Karpas-422 (cell line): ENCODE results near the gene ADA. TPM values are rescaled to one million over a fixed set of nuclear protein-coding genes. Genes with fewer than 3 reads are reported as not detected.
A peak's percentile ranks its signal among the peaks of the same experiment; 100 is the strongest.
"Not testable (repeated sequence)": the region's sequence is repeated elsewhere in the genome, so short reads cannot be mapped to it uniquely, and the experiment has no call there.

ENCODE experiments used
- DNase-seq: peaks from one replicate; pipeline ENCODE4 v3.0.0-alpha.2; 2015
- H2AFZ ChIP-seq: fragments of 200-600 bp; sonication (generic); 2 replicates; pipeline ENCODE4 v1.6.1; 2014; ENCODE audit warnings: antibody characterized with exemption, low read length, mixed read lengths
- H3K27ac ChIP-seq: fragments of 200-600 bp; sonication (generic); 2 replicates; pipeline ENCODE4 v1.5.1; 2014; ENCODE audit warnings: mild to moderate bottlenecking, low read length, moderate library complexity
- H3K27me3 ChIP-seq: fragments of 200-600 bp; sonication (generic); 2 replicates; pipeline ENCODE4 v1.6.1; 2014; ENCODE audit warnings: low read length, mixed read lengths
- H3K36me3 ChIP-seq: fragments of 200-600 bp; sonication (generic); 2 replicates; pipeline ENCODE4 v1.6.1; 2014; ENCODE audit warnings: low read length, mixed read lengths; ENCODE audit not compliant: insufficient read depth
- H3K4me1 ChIP-seq: fragments of 200-600 bp; sonication (generic); 2 replicates; pipeline ENCODE4 v1.6.1; 2014; ENCODE audit warnings: mild to moderate bottlenecking, low read length, mixed read lengths
- H3K4me2 ChIP-seq: fragments of 200-600 bp; sonication (generic); 2 replicates; pipeline ENCODE4 v1.6.1; 2014; ENCODE audit warnings: low read length, low read depth, mild to moderate bottlenecking; ENCODE audit not compliant: poor library complexity, severe bottlenecking
- H3K4me3 ChIP-seq: fragments of 200-600 bp; sonication (generic); 2 replicates; pipeline ENCODE4 v1.5.1; 2014; ENCODE audit warnings: mild to moderate bottlenecking, antibody characterized with exemption, low read length, mixed read lengths
- H3K79me2 ChIP-seq: fragments of 200-600 bp; sonication (generic); 2 replicates; pipeline ENCODE4 v1.6.1; 2014; ENCODE audit warnings: mild to moderate bottlenecking, low read length, mixed read lengths
- H3K9ac ChIP-seq: fragments of 200-600 bp; sonication (generic); 2 replicates; pipeline ENCODE4 v1.6.0; 2014; ENCODE audit warnings: low read length
- H3K9me2 ChIP-seq: fragments of 200-600 bp; sonication (generic), shearing (Covaris generic); replicated peaks from 2 replicates; pipeline ENCODE4 v1.6.0; 2014; ENCODE audit warnings: mild to moderate bottlenecking, low read length, moderate library complexity; ENCODE audit not compliant: insufficient read depth
- H3K9me3 ChIP-seq: fragments of 300-700, 200-600 bp; sonication (generic); 2 replicates; pipeline ENCODE4 v1.6.1; 2014; ENCODE audit warnings: low read length, mixed read lengths
- H4K20me1 ChIP-seq: fragments of 200-600 bp; sonication (generic); 2 replicates; pipeline ENCODE4 v1.6.1; 2014; ENCODE audit warnings: mild to moderate bottlenecking, antibody characterized with exemption, low read length, low read depth; ENCODE audit not compliant: insufficient read depth
- total RNA-seq: library from RNA; depleted of rRNA; stranded (reverse); fragments of >200 nt; shearing (Covaris generic); gene quantifications from 2 replicates; pipeline ENCODE4 v1.2.3, GENCODE V29; 2014; ENCODE audit warnings: low replicate concordance

ADA gene
- total RNA-seq, 1 experiment from 2014 or later = not detected

- H3K27ac ChIP-seq, H3K9ac ChIP-seq, DNase-seq, H3K4me2 ChIP-seq, H3K9me2 ChIP-seq, H3K79me2 ChIP-seq, H3K4me3 ChIP-seq, H3K36me3 ChIP-seq, H3K4me1 ChIP-seq, H4K20me1 ChIP-seq, H3K27me3 ChIP-seq, H2AFZ ChIP-seq, H3K9me3 ChIP-seq: not testable (repeated sequence)
Observed at GRCh38 chr20:44670851-44671250, 19.4 kb upstream of the ADA start.

- Histone ChIP-seq H3K36me3 (no peaks in the 10 kb centered on the region), H3K9me2 (no peaks in the 10 kb centered on the region), H3K4me2 (no peak overlapping the region), H3K4me3 (no peak overlapping the region), H3K9me3 (no peaks in the 10 kb centered on the region), H3K79me2 (no peaks in the 10 kb centered on the region), H3K4me1 (no peaks in the 10 kb centered on the region), H4K20me1 (no peaks in the 10 kb centered on the region), H3K27me3 (no peaks in the 10 kb centered on the region), H3K9ac (no peak overlapping the region), H2AFZ (no peak overlapping the region), H3K27ac (no peak overlapping the region)
- DNase-seq = peak; percentile 4
Observed at GRCh38 chr20:44666066-44666465, 14.6 kb upstream of the ADA start.

GRCh38 chr20:44664131-44664530, 12.6 kb upstream of the ADA start:
- Histone ChIP-seq H3K9me2 (no peaks in the 10 kb centered on the region), H3K79me2 (no peaks in the 10 kb centered on the region), H3K27ac (no peak overlapping the region), H4K20me1 (no peaks in the 10 kb centered on the region), H3K9ac (no peak overlapping the region), H3K36me3 (no peaks in the 10 kb centered on the region), H3K4me1 (no peaks in the 10 kb centered on the region), H3K27me3 (no peaks in the 10 kb centered on the region), H2AFZ (no peak overlapping the region), H3K4me3 (no peak overlapping the region), H3K4me2 (no peak overlapping the region), H3K9me3 (no peaks in the 10 kb centered on the region)
- DNase-seq = peak; percentile 16

DNA sequence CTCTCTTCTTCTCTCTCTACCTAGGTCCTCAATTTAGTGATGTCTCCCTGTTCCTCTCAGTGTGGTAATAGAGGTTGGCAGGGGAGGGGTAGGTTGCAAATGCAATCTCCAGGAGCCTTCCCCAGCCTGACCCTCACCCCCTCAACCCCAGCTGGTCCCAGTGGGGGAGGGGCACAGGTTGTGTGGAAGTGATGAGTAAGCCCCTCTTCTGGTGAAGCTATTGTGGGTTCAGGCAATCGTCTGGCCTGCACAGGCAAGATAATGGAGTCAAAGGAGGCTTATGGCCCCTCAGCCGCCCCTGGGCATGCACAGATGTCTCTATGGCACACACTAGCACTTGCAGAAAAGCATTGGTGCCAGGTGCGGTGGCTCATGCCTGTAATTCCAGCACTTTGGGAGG, 10.8 kb upstream of the ADA start:
- Histone ChIP-seq H3K9me3 (no peaks in the 10 kb centered on the region), H3K36me3 (no peaks in the 10 kb centered on the region), H3K27me3 (no peaks in the 10 kb centered on the region), H3K27ac (no peak overlapping the region), H2AFZ (no peak overlapping the region), H4K20me1 (no peaks in the 10 kb centered on the region), H3K4me2 (no peak overlapping the region), H3K4me3 (no peak overlapping the region), H3K9me2 (no peaks in the 10 kb centered on the region), H3K4me1 (no peaks in the 10 kb centered on the region), H3K9ac (no peak overlapping the region), H3K79me2 (no peaks in the 10 kb centered on the region)
- DNase-seq = peak; percentile 12

DNA sequence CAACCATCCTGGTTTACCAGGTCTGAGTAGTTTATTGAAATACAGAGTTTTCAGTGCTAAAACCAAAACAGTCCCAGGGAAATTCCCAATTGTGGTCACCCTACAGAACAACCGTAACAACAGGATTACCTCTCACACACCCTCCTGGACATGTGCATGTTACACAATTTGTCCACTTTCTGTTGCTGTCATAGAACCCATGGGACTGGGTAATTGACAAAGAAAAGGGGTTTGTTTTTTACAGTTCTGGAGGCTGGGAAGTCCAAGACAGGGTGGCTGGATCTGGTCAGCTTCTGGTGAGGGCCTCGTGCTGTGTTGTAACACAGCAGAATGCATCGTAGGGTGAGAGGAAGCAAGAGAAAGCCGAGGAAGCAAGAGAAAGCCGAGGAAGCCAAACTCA, 9.1 kb upstream of the ADA start:
- no peak overlapping the region for H2AFZ ChIP-seq
- no peaks in the 10 kb centered on the region for H3K27me3 ChIP-seq
- no peaks in the 10 kb centered on the region for H3K79me2 ChIP-seq
- H3K4me2 ChIP-seq = no peak overlapping the region
- H3K9me2 ChIP-seq = no peaks in the 10 kb centered on the region
- H3K4me3 ChIP-seq = no peak overlapping the region
- H3K4me1 ChIP-seq = no peaks in the 10 kb centered on the region
- DNase-seq = peak; percentile 25
- H3K36me3 ChIP-seq = no peaks in the 10 kb centered on the region
- no peaks in the 10 kb centered on the region for H3K9me3 ChIP-seq
- no peaks in the 10 kb centered on the region for H4K20me1 ChIP-seq
- H3K27ac ChIP-seq = no peak overlapping the region
- no peak overlapping the region for H3K9ac ChIP-seq

GRCh38 chr20:44659931-44660330, 8.4 kb upstream of the ADA start:
- Histone ChIP-seq H3K36me3 (no peaks in the 10 kb centered on the region), H4K20me1 (no peaks in the 10 kb centered on the region), H3K27ac (no peak overlapping the region), H3K4me1 (no peaks in the 10 kb centered on the region), H2AFZ (no peak overlapping the region), H3K27me3 (no peaks in the 10 kb centered on the region), H3K79me2 (no peaks in the 10 kb centered on the region), H3K4me3 (no peak overlapping the region), H3K9ac (no peak overlapping the region), H3K9me3 (no peaks in the 10 kb centered on the region), H3K4me2 (no peak overlapping the region), H3K9me2 (no peaks in the 10 kb centered on the region)
- peak; percentile 35 for DNase-seq

- Histone ChIP-seq H3K4me1 (no peaks in the 10 kb centered on the region), H3K4me3 (no peak overlapping the region), H3K9me3 (no peaks in the 10 kb centered on the region), H3K79me2 (no peaks in the 10 kb centered on the region), H3K27me3 (no peaks in the 10 kb centered on the region), H3K36me3 (no peaks in the 10 kb centered on the region), H4K20me1 (no peaks in the 10 kb centered on the region), H3K9me2 (no peaks in the 10 kb centered on the region), H2AFZ (no peak overlapping the region), H3K9ac (no peak overlapping the region), H3K4me2 (no peak overlapping the region), H3K27ac (no peak overlapping the region)
- peak; percentile 1 for DNase-seq
Observed at GRCh38 chr20:44658810-44659209, 7.3 kb upstream of the ADA start.

DNA sequence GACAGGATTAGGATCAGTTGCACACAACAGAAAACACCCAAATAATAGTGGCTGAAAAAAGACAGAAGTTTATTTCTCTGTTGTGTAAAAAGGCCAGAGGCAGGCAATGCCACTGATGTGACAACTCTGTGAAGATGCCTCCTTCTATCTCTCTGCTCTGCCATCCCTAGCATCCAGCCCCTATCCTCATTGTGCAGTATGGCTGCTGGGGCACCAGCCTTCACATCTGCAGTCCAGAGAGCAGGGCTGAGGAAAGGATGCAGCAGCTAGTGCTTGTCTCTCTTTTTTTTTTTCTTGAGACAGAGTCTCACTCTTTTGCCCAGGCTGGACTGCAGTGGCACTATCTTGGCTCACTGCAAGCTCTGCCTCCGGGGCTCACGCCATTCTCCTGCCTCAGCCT, 6.4 kb upstream of the ADA start:
- Histone ChIP-seq H2AFZ (no peak overlapping the region), H3K27ac (no peak overlapping the region), H3K4me2 (no peak overlapping the region), H3K27me3 (no peaks in the 10 kb centered on the region), H4K20me1 (no peaks in the 10 kb centered on the region), H3K9me3 (no peaks in the 10 kb centered on the region), H3K36me3 (no peaks in the 10 kb centered on the region), H3K9ac (no peak overlapping the region), H3K4me3 (no peak overlapping the region), H3K79me2 (no peaks in the 10 kb centered on the region), H3K4me1 (no peaks in the 10 kb centered on the region), H3K9me2 (no peaks in the 10 kb centered on the region)
- no peak for DNase-seq

GRCh38 chr20:44656448-44656847, 4.9 kb upstream of the ADA start:
- no peaks in the 10 kb centered on the region for H3K79me2 ChIP-seq

More at GRCh38 chr20:44656448-44656847, 4.9 kb upstream of the ADA start:
- H3K4me2 ChIP-seq = no peak overlapping the region
- no peak overlapping the region for H3K9ac ChIP-seq
- H3K9me2 ChIP-seq = no peaks in the 10 kb centered on the region
- no peak overlapping the region for H3K27ac ChIP-seq
- no peak overlapping the region for H3K4me3 ChIP-seq
- peaks cover 3% of the 10 kb centered on the region; the same call in 1 of the 2 replicates for H4K20me1 ChIP-seq
- no peaks in the 10 kb centered on the region for H3K9me3 ChIP-seq
- H2AFZ ChIP-seq = no peak overlapping the region
- peak; percentile 38 for DNase-seq
- no peaks in the 10 kb centered on the region for H3K27me3 ChIP-seq
- H3K4me1 ChIP-seq = peaks cover 10% of the 10 kb centered on the region
- H3K36me3 ChIP-seq = no peaks in the 10 kb centered on the region
